ENCODE measurements around the gene PKIG. TPM values are rescaled to one million over a fixed set of nuclear protein-coding genes. Genes with fewer than 3 reads are reported as not detected.
"Not testable (repeated sequence)": the region's sequence is repeated elsewhere in the genome, so short reads cannot be mapped to it uniquely, and the experiment has no call there.

PKIG gene
- total RNA-seq, 4 donors from 2014 or later = 67.1 to 250 (median 145) TPM

DNA sequence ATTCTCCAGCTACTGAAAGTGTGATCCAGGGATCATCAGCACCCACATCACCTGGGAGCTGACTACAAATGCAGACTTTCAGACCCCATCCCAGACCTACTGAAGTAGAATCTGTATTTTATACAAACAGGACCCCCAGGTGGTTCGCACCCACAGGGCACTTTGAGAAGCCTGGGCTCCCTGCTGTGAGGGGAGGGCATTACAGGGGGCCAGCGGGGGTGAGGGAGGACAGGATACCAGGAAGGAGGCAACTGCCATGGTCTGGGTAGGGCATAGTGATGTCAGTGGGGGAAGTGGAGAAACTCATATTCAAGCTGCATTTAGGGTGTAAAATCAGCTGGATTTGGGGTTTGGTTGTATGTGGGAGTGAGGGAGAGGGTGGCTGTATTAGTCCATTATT is 71.2 kb downstream of the PKIG start:
- Histone ChIP-seq H3K27me3 (no peaks in the 10 kb centered on the region), H3K4me3 (no peak overlapping the region), H3K9me3 (no peaks in the 10 kb centered on the region), H3K36me3 (no peaks in the 10 kb centered on the region), H3K27ac (no peak overlapping the region), H3K4me1 (peaks cover 0 to 6% of the 10 kb centered on the region in 2 donors)
- intact Hi-C loops (cut with DNase I; ENCODE audit: low total_unique reads) = no loop called here
- no peak for TF ChIP-seq POLR2A (IDR thresholded peaks at IDR 0.05)
- TF ChIP-seq, protein P1, sequence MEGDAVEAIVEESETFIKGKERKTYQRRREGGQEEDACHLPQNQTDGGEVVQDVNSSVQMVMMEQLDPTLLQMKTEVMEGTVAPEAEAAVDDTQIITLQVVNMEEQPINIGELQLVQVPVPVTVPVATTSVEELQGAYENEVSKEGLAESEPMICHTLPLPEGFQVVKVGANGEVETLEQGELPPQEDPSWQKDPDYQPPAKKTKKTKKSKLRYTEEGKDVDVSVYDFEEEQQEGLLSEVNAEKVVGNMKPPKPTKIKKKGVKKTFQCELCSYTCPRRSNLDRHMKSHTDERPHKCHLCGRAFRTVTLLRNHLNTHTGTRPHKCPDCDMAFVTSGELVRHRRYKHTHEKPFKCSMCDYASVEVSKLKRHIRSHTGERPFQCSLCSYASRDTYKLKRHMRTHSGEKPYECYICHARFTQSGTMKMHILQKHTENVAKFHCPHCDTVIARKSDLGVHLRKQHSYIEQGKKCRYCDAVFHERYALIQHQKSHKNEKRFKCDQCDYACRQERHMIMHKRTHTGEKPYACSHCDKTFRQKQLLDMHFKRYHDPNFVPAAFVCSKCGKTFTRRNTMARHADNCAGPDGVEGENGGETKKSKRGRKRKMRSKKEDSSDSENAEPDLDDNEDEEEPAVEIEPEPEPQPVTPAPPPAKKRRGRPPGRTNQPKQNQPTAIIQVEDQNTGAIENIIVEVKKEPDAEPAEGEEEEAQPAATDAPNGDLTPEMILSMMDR (IDR thresholded peaks at IDR 0.05) = no peak
- DNase-seq = no peak

DNA sequence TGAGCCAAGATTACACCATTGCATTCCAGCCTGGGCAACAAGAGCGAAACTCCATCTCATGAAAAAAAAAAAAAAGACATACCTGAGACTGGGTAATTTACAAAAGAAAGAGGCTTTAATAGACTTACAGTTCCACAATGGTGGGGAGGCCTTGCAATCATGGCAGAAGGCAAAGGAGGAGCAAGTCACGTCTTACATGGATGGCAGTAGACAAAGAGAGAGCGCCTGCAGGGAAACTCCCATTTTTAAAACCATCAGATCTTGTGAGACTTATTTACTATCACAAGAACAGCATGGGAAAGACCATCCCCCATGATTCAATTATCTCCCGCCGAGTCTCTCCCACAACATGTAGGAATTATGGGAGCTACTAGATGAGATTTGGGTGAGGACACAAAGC is 71.8 kb downstream of the PKIG start:
- H3K4me1 ChIP-seq; H3K4me3 ChIP-seq; intact Hi-C loops (cut with DNase I; ENCODE audit: low total_unique reads); H3K9me3 ChIP-seq; H3K27me3 ChIP-seq; H3K36me3 ChIP-seq; H3K27ac ChIP-seq; DNase-seq: not testable (repeated sequence)

DNA sequence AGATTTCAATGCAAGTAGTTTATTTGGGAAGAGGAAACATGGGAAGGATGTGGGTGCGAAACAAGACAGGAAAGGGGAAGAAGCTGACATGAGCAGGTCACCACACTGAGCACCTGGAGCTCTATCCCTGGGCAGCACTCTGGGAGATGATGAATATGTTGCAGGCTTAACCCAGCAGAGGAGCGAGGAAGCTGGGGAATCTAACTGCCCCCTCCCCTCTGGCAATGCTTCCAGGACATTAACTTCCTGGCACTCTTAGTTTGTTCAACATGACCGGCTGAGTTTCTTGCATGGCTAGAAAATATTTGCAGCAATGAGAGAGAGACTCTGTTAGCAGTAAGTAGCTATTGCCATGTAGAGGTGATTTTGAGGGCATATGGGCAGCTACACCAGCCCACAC is 74.1 kb downstream of the PKIG start:
- Histone ChIP-seq H3K4me1 (no peaks in the 10 kb centered on the region), H3K27me3 (no peaks in the 10 kb centered on the region), H3K27ac (no peak overlapping the region), H3K4me3 (no peak overlapping the region), H3K36me3 (no peaks in the 10 kb centered on the region), H3K9me3 (no peaks in the 10 kb centered on the region)
- intact Hi-C loops (cut with DNase I; ENCODE audit: low total_unique reads) = no loop called here
- no peak for TF ChIP-seq POLR2A (IDR thresholded peaks at IDR 0.05)
- TF ChIP-seq, protein P1 (IDR thresholded peaks at IDR 0.05) = no peak
- no peak for DNase-seq

DNA sequence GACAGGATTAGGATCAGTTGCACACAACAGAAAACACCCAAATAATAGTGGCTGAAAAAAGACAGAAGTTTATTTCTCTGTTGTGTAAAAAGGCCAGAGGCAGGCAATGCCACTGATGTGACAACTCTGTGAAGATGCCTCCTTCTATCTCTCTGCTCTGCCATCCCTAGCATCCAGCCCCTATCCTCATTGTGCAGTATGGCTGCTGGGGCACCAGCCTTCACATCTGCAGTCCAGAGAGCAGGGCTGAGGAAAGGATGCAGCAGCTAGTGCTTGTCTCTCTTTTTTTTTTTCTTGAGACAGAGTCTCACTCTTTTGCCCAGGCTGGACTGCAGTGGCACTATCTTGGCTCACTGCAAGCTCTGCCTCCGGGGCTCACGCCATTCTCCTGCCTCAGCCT is 75.5 kb downstream of the PKIG start:
- no peaks in the 10 kb centered on the region for H3K9me3 ChIP-seq
- H3K36me3 ChIP-seq = no peaks in the 10 kb centered on the region
- no peaks in the 10 kb centered on the region for H3K27me3 ChIP-seq
- H3K27ac ChIP-seq = no peak overlapping the region
- no peak for TF ChIP-seq POLR2A (IDR thresholded peaks at IDR 0.05)
- TF ChIP-seq, protein P1 (IDR thresholded peaks at IDR 0.05) = no peak
- intact Hi-C loops (cut with DNase I; ENCODE audit: low total_unique reads) = no loop called here
- H3K4me1 ChIP-seq = no peaks in the 10 kb centered on the region
- H3K4me3 ChIP-seq = no peak overlapping the region
- DNase-seq = no peak

DNA sequence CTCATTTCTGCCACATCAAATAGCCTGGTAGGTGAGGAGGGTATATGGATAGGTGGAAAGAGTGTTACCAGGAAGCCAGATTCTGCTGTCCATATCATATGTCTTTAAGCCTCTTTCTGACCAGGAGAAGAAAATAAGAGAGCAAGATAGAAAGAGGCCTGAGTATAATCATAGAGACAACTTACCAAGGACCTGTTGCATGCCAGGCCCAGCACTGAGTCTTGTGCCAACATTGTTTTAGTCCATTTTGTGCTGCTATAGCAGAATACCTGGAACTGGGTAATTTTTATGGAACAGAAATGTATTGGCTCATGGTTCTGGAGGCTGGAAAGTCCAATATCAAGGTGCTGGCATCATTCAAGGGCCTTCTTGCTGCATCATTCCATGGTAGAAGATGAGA is 76.4 kb downstream of the PKIG start:
- H3K36me3 ChIP-seq = no peaks in the 10 kb centered on the region
- intact Hi-C loops (cut with DNase I; ENCODE audit: low total_unique reads) = no loop called here
- no peak overlapping the region for H3K4me3 ChIP-seq
- no peaks in the 10 kb centered on the region for H3K4me1 ChIP-seq
- no peaks in the 10 kb centered on the region for H3K27me3 ChIP-seq
- no peaks in the 10 kb centered on the region for H3K9me3 ChIP-seq
- H3K27ac ChIP-seq = no peak overlapping the region
- TF ChIP-seq, protein P1 (IDR thresholded peaks at IDR 0.05) = no peak
- TF ChIP-seq POLR2A (IDR thresholded peaks at IDR 0.05) = no peak
- DNase-seq = no peak

DNA sequence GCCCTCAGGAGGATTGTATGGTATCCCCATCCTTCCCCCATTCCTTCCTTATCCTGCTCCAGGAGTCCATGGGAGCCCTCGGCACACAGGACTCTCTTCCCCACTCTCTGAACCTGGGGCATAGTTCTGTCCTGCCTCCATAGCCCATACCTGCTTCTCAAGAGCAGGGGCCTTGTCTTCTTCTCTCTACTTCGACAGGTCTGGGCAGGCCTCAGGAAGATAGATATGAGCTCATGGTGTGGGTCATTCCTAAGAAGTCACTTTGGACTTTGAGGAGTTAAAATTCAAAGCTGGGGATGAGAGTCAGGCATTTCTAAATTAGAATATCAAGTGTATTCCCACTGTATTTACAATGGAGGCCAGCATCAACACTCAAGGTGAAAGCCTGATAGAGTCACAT is 77.6 kb downstream of the PKIG start:
- TF ChIP-seq, protein P1 (IDR thresholded peaks at IDR 0.05) = no peak
- TF ChIP-seq POLR2A (IDR thresholded peaks at IDR 0.05) = no peak
- no peak overlapping the region for H3K27ac ChIP-seq
- no peak for DNase-seq
- intact Hi-C loops (cut with DNase I; ENCODE audit: low total_unique reads) = no loop called here
- H3K27me3 ChIP-seq = no peaks in the 10 kb centered on the region
- H3K9me3 ChIP-seq = no peaks in the 10 kb centered on the region
- no peaks in the 10 kb centered on the region for H3K4me1 ChIP-seq
- H3K4me3 ChIP-seq = no peak overlapping the region
- H3K36me3 ChIP-seq = no peaks in the 10 kb centered on the region
